HepG2 (cell line): ENCODE data around the gene SLC34A2. TPM values are rescaled to one million over a fixed set of nuclear protein-coding genes. Genes with fewer than 3 reads are reported as not detected.

Experiments
- ATAC-seq: fragments of 200-7000 bp; cut with Tn5 transposase; 3 replicates; pipeline ENCODE4 v1.9.1; 2020; ENCODE audit warnings: mild to moderate bottlenecking, moderate library complexity
- BruUV-seq: library from RNA; stranded (reverse); fragments of 400-500 nt; replicated peaks from 2 replicates; lab custom pipeline; 2021; lab: Mats Ljungman, UMichigan
- CTCF ChIA-PET: fragments of 300-600 bp; formaldehyde crosslinking; extraction: SDS; loops from one replicate; lab custom pipeline; 2021; ENCODE audit warnings: low total read pairs, inconsistent platforms, low intra/inter-chr PET ratio; lab: Yijun Ruan, JAX
- POLR2A ChIA-PET: fragments of 350-600 bp; sonication (Branson Sonifier 250); formaldehyde crosslinking; loops from one replicate; lab custom pipeline; 2020; ENCODE audit warnings: antibody characterized with exemption, inconsistent platforms; lab: Yijun Ruan, JAX
- DNase-seq: peaks from one replicate; pipeline ENCODE4 v3.0.0-alpha.2; 2015; ENCODE audit warnings: low spot score
- FAIRE-seq: peaks from 3 replicates; lab custom pipeline; 2011; peaks lifted over from hg19 to GRCh38; lab: Jason Lieb, UNC
- H2AFZ ChIP-seq: one replicate; pipeline ENCODE4 v1.6.1; 2011; ENCODE audit warnings: low read length, inconsistent platforms
- H3K27ac ChIP-seq: fragments of 300-600 bp; 3 replicates; pipeline ENCODE4 v1.8.0; 2011; ENCODE audit warnings: mixed run types, mild to moderate bottlenecking, mixed read lengths, low read length, inconsistent platforms; ENCODE audit not compliant: insufficient read depth; ENCODE audit errors: extremely low read length
- H3K27me3 ChIP-seq, 2 experiments: fragments of 200-600 bp in 1 of 2; 2 replicates in 1 of 2; 3 replicates in 1 of 2; pipeline versions ENCODE4 v1.6.0 to v1.8.0; 2011; ENCODE audit warnings: low read length in 2 of 2, mild to moderate bottlenecking in 2 of 2, moderate library complexity in 2 of 2, inconsistent platforms in 1 of 2; ENCODE audit not compliant: insufficient read depth in 2 of 2, control insufficient read depth in 1 of 2
- H3K36me3 ChIP-seq, 2 experiments: fragments of 200-600 bp in 1 of 2; replicated peaks in 1 of 2; 2 replicates in 1 of 2; 3 replicates in 1 of 2; pipeline versions ENCODE4 v1.5.1 to v1.8.0; 2011; ENCODE audit warnings: low read length in 2 of 2, inconsistent platforms in 1 of 2; ENCODE audit not compliant: insufficient read depth in 2 of 2, control insufficient read depth in 1 of 2
- H3K4me1 ChIP-seq: 2 replicates; pipeline ENCODE4 v1.5.1; 2012; ENCODE audit warnings: low read length, inconsistent platforms; ENCODE audit not compliant: insufficient read depth
- H3K4me2 ChIP-seq: 2 replicates; pipeline ENCODE4 v1.6.0; 2011; ENCODE audit warnings: low read depth, low read length, inconsistent platforms
- H3K4me3 ChIP-seq, 3 experiments: fragments of 200-600 bp in 1 of 3; sonication (generic), shearing (Covaris generic) in 1 of 3; replicated peaks in 1 of 3; 2 replicates each; pipeline ENCODE4 v1.5.1; 2011 to 2016; ENCODE audit warnings: low read length in 3 of 3, inconsistent platforms in 2 of 3, low read depth in 2 of 3, mild to moderate bottlenecking in 2 of 3, control low read depth in 1 of 3, mixed read lengths in 1 of 3; ENCODE audit not compliant: insufficient read depth in 1 of 3
- H3K79me2 ChIP-seq: one replicate; pipeline ENCODE4 v1.6.1; 2011; ENCODE audit warnings: low read length, inconsistent platforms; ENCODE audit not compliant: insufficient read depth
- H3K9ac ChIP-seq: 2 replicates; pipeline ENCODE4 v1.6.0; 2011; ENCODE audit warnings: mild to moderate bottlenecking, low read depth, low read length, inconsistent platforms; ENCODE audit not compliant: insufficient read depth
- H3K9me3 ChIP-seq: 2 replicates; pipeline ENCODE4 v1.5.1; 2012; ENCODE audit warnings: mild to moderate bottlenecking, low read length
- H4K20me1 ChIP-seq: 2 replicates; pipeline ENCODE4 v1.6.0; 2011; ENCODE audit warnings: inconsistent platforms, mild to moderate bottlenecking, low read length, moderate library complexity; ENCODE audit not compliant: insufficient read depth
- ASH2L ChIP-seq: fragments of 300-600, 200-600 bp; sonication (generic); IDR thresholded peaks from 2 replicates; pipeline ENCODE4 v1.7.0; 2017; ENCODE audit warnings: low read depth, mild to moderate bottlenecking, moderate library complexity, mixed read lengths, low read length; ENCODE audit not compliant: insufficient read length
- DR1 ChIP-seq: sonication (generic); formaldehyde crosslinking; IDR thresholded peaks from 2 replicates; pipeline ENCODE4 v1.8.0; 2021; ENCODE audit warnings: mild to moderate bottlenecking, missing genetic modification reagents, inconsistent platforms
- E2F1 ChIP-seq: sonication (generic); formaldehyde crosslinking; IDR thresholded peaks from 2 replicates; pipeline ENCODE4 v1.5.0; 2020; ENCODE audit warnings: missing genetic modification reagents
- ELF3 ChIP-seq: IDR thresholded peaks from 2 replicates; pipeline ENCODE4 v1.6.1; 2016; ENCODE audit warnings: missing genetic modification reagents, missing compliant biosample characterization
- RNF2 ChIP-seq: fragments of 450-650 bp; conservative IDR thresholded peaks from 2 replicates; pipeline ENCODE4 v1.6.1; 2016; ENCODE audit warnings: low read depth
- RXRB ChIP-seq: IDR thresholded peaks from 2 replicates; pipeline ENCODE4 v1.6.1; 2016; ENCODE audit warnings: borderline replicate concordance, missing genetic modification reagents, missing compliant biosample characterization
- SIN3A ChIP-seq: IDR thresholded peaks from 2 replicates; pipeline ENCODE4 v1.6.1; 2011; ENCODE audit warnings: low read depth, mild to moderate bottlenecking, control low read depth, low read length, borderline replicate concordance
- SRSF1 ChIP-seq: fragments of 200-400 bp; formaldehyde crosslinking; optimal IDR thresholded peaks from 2 replicates; pipeline ENCODE3; 2017; ENCODE audit warnings: mild to moderate bottlenecking, low read depth, low read length, moderate library complexity
- TRIM22 ChIP-seq: fragments of 450-650 bp; IDR thresholded peaks from 2 replicates; pipeline ENCODE4 v1.6.1; 2017
- ZBTB1 ChIP-seq: sonication (generic); formaldehyde crosslinking; IDR thresholded peaks from 2 replicates; pipeline ENCODE4 v1.4.0; 2020; ENCODE audit warnings: missing genetic modification reagents, borderline replicate concordance
- ZNF180 ChIP-seq: sonication (generic); formaldehyde crosslinking; IDR thresholded peaks from 2 replicates; pipeline ENCODE4 v1.4.0; 2020; ENCODE audit warnings: low read depth, missing genetic modification reagents, borderline replicate concordance
- ZNF746 ChIP-seq: sonication (generic); formaldehyde crosslinking; IDR thresholded peaks from 2 replicates; pipeline ENCODE4 v1.8.0; 2022; ENCODE audit warnings: mild to moderate bottlenecking, missing genetic modification reagents
- ZNF782 ChIP-seq: sonication (generic); formaldehyde crosslinking; IDR thresholded peaks from 2 replicates; pipeline ENCODE4 v1.4.0; 2020; ENCODE audit warnings: missing genetic modification reagents, mild to moderate bottlenecking, borderline replicate concordance
- WGBS: methylation state at CpG from one replicate; pipeline ENCODE4 v1.1.6; 2017; ENCODE audit warnings: low lambda C conversion rate; 5-methylcytosine and 5-hydroxymethylcytosine counted together
- in situ Hi-C: cut with HindIII; loops from 2 replicates; pipeline ENCODE4 v1.10.0; 2017; ENCODE audit warnings: low pct_unique_long_range_greater_than_20kb; ENCODE audit not compliant: extremely low pct_ligation_motif_present
- intact Hi-C: fragments of 100-400 bp; cut with micrococcal nuclease; formaldehyde crosslinking; loops from one replicate; pipeline ENCODE4 v1.10.0; 2022; ENCODE audit not compliant: unreplicated experiment
- polyA plus RNA-seq, 8 experiments: library from polyadenylated mRNA; depleted of rRNA in 3 of 8; stranded (reverse) in 7 of 8; unstranded in 1 of 8; fragments of >200 nt; fragmentation: Illumina TruSeq in 4 of 8; extraction: Trizol in 4 of 8; gene quantifications; 2 replicates each; pipeline versions ENCODE4 v1.2.1 to v1.2.3, GENCODE V29; 2011 to 2016; ENCODE audit warnings: low read depth in 4 of 8, missing spikeins in 1 of 8, mixed read lengths in 1 of 8; ENCODE audit not compliant: insufficient read depth in 1 of 8
- total RNA-seq, 5 experiments: library from RNA; depleted of rRNA; stranded (reverse); fragments of >200 nt; fragmentation: Illumina TruSeq; extraction: Trizol; gene quantifications; 2 replicates each; pipeline ENCODE4 v1.2.3, GENCODE V29; 2016; ENCODE audit warnings: low read depth in 1 of 5

Gene SLC34A2
- total and polyA plus RNA-seq, 2 of the 13 experiments (the other 11 are each of a cell fraction or from before 2014, with no cell fraction given): not detected

- Histone ChIP-seq H3K4me3 (no peak overlapping the region), H3K79me2 (no peaks in the 10 kb centered on the region), H2AFZ (no peak overlapping the region), H3K4me1 (no peaks in the 10 kb centered on the region), H3K9me3 (no peaks in the 10 kb centered on the region), H3K27me3 (no peaks in the 10 kb centered on the region), H3K36me3 (no peaks in the 10 kb centered on the region), H3K9ac (no peak overlapping the region), H3K4me2 (no peak overlapping the region), H3K27ac (no peak overlapping the region), H4K20me1 (no peaks in the 10 kb centered on the region)
- no peak for DNase-seq
- no peak for TF ChIP-seq SIN3A
- no peak for TF ChIP-seq ZNF782 (CRISPR knock-in tag)
- no peak for TF ChIP-seq ZBTB1 (CRISPR knock-in tag)
- no peak for TF ChIP-seq ZNF180 (CRISPR knock-in tag)
- no peak for TF ChIP-seq DR1 (CRISPR knock-in tag)
- TF ChIP-seq ASH2L: no peak
- TF ChIP-seq RNF2: no peak
- TF ChIP-seq SRSF1: no peak
- TF ChIP-seq E2F1 (CRISPR knock-in tag): no peak
- no peak for TF ChIP-seq TRIM22
- TF ChIP-seq ELF3 (CRISPR knock-in tag): no peak
- no peak for TF ChIP-seq RXRB (CRISPR knock-in tag)
- TF ChIP-seq ZNF746 (CRISPR knock-in tag): no peak
- intact Hi-C loops (no loop called here), in situ Hi-C loops (no loop called here)
- BruUV-seq: no TSS peak
- 2% methylated on average over 3 of the region's 3 CpGs for WGBS
- CTCF ChIA-PET: no interaction called here
- POLR2A ChIA-PET: interaction anchor here (0.9 kb wide), 1 partner anchor 11 kb away, joined by 3 read pairs; no protein-coding TSS in a partner anchor
- ATAC-seq: no peak
- FAIRE-seq: no peak
Measured at GRCh38 chr4:25677157-25677556, 21.5 kb downstream of the SLC34A2 start.
